Measurements from ENCODE around the gene SORCS2. TPM values are rescaled to one million over a fixed set of nuclear protein-coding genes. Genes with fewer than 3 reads are reported as not detected.

SORCS2 gene
- polyA plus RNA-seq, 1 of the 3 experiments (the other 2 are of a cell fraction), result 1.6 TPM

GRCh38 chr4:7281691-7282665 lies 89.6 kb downstream of the SORCS2 start:
- POLR2A ChIA-PET, result no interaction called here
- Histone ChIP-seq H3K27me3 (ENCODE audit: insufficient read depth) (no peaks in the 10 kb centered on the region), H3K4me2 (no peak overlapping the region)

DNA sequence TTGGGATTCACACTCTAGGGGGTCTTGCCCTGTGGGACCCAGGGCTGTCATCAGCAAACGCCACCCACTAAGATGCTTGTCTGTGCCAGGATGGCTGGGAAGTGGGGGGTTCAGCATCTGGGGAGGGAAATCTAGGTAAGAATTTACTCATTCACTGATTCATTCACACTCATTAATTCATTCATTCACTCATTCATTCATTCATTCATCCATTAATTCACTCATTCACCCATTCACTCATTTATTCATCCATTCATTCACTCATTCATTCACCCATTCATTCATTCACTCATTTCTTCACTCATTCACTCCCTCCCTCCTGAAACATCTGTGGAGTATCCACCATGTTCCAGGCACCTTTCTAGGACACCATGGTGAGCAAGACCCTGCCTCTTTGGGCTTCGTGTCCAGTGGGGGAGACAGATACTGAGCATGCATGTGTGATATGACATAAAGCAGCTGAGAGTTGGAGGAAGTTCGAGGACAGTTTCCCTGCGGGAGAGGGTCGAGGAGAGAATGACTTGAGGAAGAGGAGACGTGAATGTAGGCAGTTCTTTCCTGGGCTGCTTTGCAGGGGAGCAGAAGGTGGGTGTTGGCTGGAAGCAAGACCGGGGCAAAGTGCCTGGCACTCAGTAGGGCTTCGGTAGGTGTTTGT lies 90.6 kb downstream of the SORCS2 start:
- no peak for DNase-seq
- Histone ChIP-seq H4K20me1 (ENCODE audit: insufficient read depth) (no peaks in the 10 kb centered on the region), H3K4me2 (no peak overlapping the region), H3K27me3 (ENCODE audit: insufficient read depth) (no peaks in the 10 kb centered on the region), H3F3A (replicated peaks; ENCODE audit: insufficient read depth) (no peaks in the 10 kb centered on the region), H3K79me2 (ENCODE audit: insufficient read depth) (no peaks in the 10 kb centered on the region), H3K4me1 (ENCODE audit: control insufficient read depth in 1 of 2, insufficient read depth in 2 of 2, low read depth in 1 of 2, low read length in 1 of 2) (peaks cover 0 to 21% of the 10 kb centered on the region in 2 experiments; a peak in 1 of 4 replicates), H3K27ac (ENCODE audit: low read depth in 2 of 2, low read length in 1 of 2) (no peak overlapping the region), H3K36me3 (replicated peaks in 1 of 2; ENCODE audit: control insufficient read depth in 1 of 2, insufficient read depth in 2 of 2, low read length in 1 of 2) (no peaks in the 10 kb centered on the region), H2AFZ (ENCODE audit: low read depth) (no peak overlapping the region), H3K9me2 (no peaks in the 10 kb centered on the region), H3K4me3 (ENCODE audit: low read depth in 2 of 2, low read length in 1 of 2) (no peak overlapping the region), H3K9me3 (no peaks in the 10 kb centered on the region), H3K9ac (no peak overlapping the region)
- 62% methylated on average over 8 of the region's 8 CpGs for WGBS (ENCODE audit: low lambda C conversion rate)
- ChIA-PET POLR2A (no interaction called here), CTCF (interaction anchor here (1.0 to 7.0 kb wide), 2 partner anchors 13 to 88 kb away, joined by 3 to 49 read pairs; no protein-coding TSS in a partner anchor)
- TF ChIP-seq, protein P1, sequence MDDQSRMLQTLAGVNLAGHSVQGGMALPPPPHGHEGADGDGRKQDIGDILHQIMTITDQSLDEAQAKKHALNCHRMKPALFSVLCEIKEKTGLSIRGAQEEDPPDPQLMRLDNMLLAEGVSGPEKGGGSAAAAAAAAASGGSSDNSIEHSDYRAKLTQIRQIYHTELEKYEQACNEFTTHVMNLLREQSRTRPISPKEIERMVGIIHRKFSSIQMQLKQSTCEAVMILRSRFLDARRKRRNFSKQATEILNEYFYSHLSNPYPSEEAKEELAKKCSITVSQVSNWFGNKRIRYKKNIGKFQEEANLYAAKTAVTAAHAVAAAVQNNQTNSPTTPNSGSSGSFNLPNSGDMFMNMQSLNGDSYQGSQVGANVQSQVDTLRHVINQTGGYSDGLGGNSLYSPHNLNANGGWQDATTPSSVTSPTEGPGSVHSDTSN (IDR thresholded peaks at IDR 0.05), result no peak
- no peak for TF ChIP-seq CHD2 (IDR thresholded peaks at IDR 0.05; ENCODE audit: low read length, partially characterized antibody)
- no peak for TF ChIP-seq FOXJ3 (CRISPR knock-in tag; IDR thresholded peaks at IDR 0.05)
- no peak for TF ChIP-seq RFX5 (IDR thresholded peaks at IDR 0.05; ENCODE audit: low read length)
- TF ChIP-seq, protein P2, sequence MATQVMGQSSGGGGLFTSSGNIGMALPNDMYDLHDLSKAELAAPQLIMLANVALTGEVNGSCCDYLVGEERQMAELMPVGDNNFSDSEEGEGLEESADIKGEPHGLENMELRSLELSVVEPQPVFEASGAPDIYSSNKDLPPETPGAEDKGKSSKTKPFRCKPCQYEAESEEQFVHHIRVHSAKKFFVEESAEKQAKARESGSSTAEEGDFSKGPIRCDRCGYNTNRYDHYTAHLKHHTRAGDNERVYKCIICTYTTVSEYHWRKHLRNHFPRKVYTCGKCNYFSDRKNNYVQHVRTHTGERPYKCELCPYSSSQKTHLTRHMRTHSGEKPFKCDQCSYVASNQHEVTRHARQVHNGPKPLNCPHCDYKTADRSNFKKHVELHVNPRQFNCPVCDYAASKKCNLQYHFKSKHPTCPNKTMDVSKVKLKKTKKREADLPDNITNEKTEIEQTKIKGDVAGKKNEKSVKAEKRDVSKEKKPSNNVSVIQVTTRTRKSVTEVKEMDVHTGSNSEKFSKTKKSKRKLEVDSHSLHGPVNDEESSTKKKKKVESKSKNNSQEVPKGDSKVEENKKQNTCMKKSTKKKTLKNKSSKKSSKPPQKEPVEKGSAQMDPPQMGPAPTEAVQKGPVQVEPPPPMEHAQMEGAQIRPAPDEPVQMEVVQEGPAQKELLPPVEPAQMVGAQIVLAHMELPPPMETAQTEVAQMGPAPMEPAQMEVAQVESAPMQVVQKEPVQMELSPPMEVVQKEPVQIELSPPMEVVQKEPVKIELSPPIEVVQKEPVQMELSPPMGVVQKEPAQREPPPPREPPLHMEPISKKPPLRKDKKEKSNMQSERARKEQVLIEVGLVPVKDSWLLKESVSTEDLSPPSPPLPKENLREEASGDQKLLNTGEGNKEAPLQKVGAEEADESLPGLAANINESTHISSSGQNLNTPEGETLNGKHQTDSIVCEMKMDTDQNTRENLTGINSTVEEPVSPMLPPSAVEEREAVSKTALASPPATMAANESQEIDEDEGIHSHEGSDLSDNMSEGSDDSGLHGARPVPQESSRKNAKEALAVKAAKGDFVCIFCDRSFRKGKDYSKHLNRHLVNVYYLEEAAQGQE (IDR thresholded peaks at IDR 0.05; ENCODE audit: low read depth, low read length), result no peak
- TF ChIP-seq, protein P3, sequence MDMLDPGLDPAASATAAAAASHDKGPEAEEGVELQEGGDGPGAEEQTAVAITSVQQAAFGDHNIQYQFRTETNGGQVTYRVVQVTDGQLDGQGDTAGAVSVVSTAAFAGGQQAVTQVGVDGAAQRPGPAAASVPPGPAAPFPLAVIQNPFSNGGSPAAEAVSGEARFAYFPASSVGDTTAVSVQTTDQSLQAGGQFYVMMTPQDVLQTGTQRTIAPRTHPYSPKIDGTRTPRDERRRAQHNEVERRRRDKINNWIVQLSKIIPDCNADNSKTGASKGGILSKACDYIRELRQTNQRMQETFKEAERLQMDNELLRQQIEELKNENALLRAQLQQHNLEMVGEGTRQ (IDR thresholded peaks at IDR 0.05; ENCODE audit: borderline replicate concordance, low read depth, low read length), result no peak
- no peak for TF ChIP-seq MEF2A (IDR thresholded peaks at IDR 0.05; ENCODE audit: borderline replicate concordance, low read depth)
- no peak for TF ChIP-seq JUND (IDR thresholded peaks at IDR 0.05)

More at GRCh38 chr4:7281691-7282665, 89.6 kb downstream of the SORCS2 start:
- H2AFZ ChIP-seq (ENCODE audit: low read depth), result no peak overlapping the region
- no peaks in the 10 kb centered on the region for H3K9me2 ChIP-seq
- no peaks in the 10 kb centered on the region for H3F3A ChIP-seq (replicated peaks; ENCODE audit: insufficient read depth)
- H3K4me3 ChIP-seq (ENCODE audit: low read depth in 2 of 2, low read length in 1 of 2), result no peak overlapping the region
- TF ChIP-seq EP300 (IDR thresholded peaks at IDR 0.05; ENCODE audit: borderline replicate concordance in 1 of 2, low read depth in 1 of 2, low read length in 1 of 2), result peak in 1 of 2 experiments; percentile 60; a peak in 1 of 4 replicates
- TF ChIP-seq GATA2 (CRISPR knock-in tag; IDR thresholded peaks at IDR 0.05), result peak; percentile 96
- TF ChIP-seq MEF2A (IDR thresholded peaks at IDR 0.05; ENCODE audit: borderline replicate concordance, low read depth), result no peak
- peak; percentile 52; the same call in 1 of the 2 replicates for TF ChIP-seq FOXJ3 (CRISPR knock-in tag; IDR thresholded peaks at IDR 0.05)
- TF ChIP-seq, protein P2 (IDR thresholded peaks at IDR 0.05; ENCODE audit: low read depth, low read length), result no peak
- peak; percentile 28; the same call in 1 of the 2 replicates for TF ChIP-seq RCOR1 (IDR thresholded peaks at IDR 0.05; ENCODE audit: low read length)
- no peaks in the 10 kb centered on the region for H3K79me2 ChIP-seq (ENCODE audit: insufficient read depth)
- H3K9ac ChIP-seq, result no peak overlapping the region
- H3K9me3 ChIP-seq, result no peaks in the 10 kb centered on the region
- WGBS (ENCODE audit: low lambda C conversion rate), result 60% methylated on average over 17 of the region's 20 CpGs
- DNase-seq, result peak; percentile 90
- CTCF ChIA-PET, result interaction anchor here (1.0 to 7.0 kb wide), 2 partner anchors 14 to 90 kb away, joined by 3 to 49 read pairs; partner anchors contain the start of gene SORCS2
- peaks cover 0 to 21% of the 10 kb centered on the region in 2 experiments; a peak in 1 of 4 replicates for H3K4me1 ChIP-seq (ENCODE audit: control insufficient read depth in 1 of 2, insufficient read depth in 2 of 2, low read depth in 1 of 2, low read length in 1 of 2)
- H4K20me1 ChIP-seq (ENCODE audit: insufficient read depth), result no peaks in the 10 kb centered on the region
- H3K36me3 ChIP-seq (replicated peaks in 1 of 2; ENCODE audit: control insufficient read depth in 1 of 2, insufficient read depth in 2 of 2, low read length in 1 of 2), result no peaks in the 10 kb centered on the region
- no peak overlapping the region; a peak in 1 of 4 replicates for H3K27ac ChIP-seq (ENCODE audit: low read depth in 2 of 2, low read length in 1 of 2)

Measured in SK-N-SH (cell line).